SK-N-SH (cell line): Measurements from ENCODE around the gene NUDT16. TPM values are rescaled to one million over a fixed set of nuclear protein-coding genes. Genes with fewer than 3 reads are reported as not detected.

Experiments
- CTCF ChIA-PET: fragments of 300-600, 350-600 bp; formaldehyde crosslinking; extraction: SDS; loops from one replicate; lab custom pipeline; 2021; lab: Yijun Ruan, JAX
- POLR2A ChIA-PET: fragments of 350-600 bp; sonication (Branson Sonifier 250); formaldehyde crosslinking; extraction: SDS; loops from one replicate; lab custom pipeline; 2020; ENCODE audit warnings: antibody characterized with exemption, inconsistent platforms; lab: Yijun Ruan, JAX
- DNase-seq: peaks from one replicate; pipeline ENCODE4 v3.0.0; 2012
- H2AFZ ChIP-seq: fragments of 200-600 bp; sonication (generic); 2 replicates; pipeline ENCODE4 v1.8.1; 2016; ENCODE audit warnings: antibody characterized with exemption, mild to moderate bottlenecking, low read depth
- H3F3A ChIP-seq: fragments of 200-600 bp; sonication (generic); replicated peaks from 2 replicates; pipeline ENCODE3; 2016; ENCODE audit warnings: antibody characterized with exemption, mild to moderate bottlenecking; ENCODE audit not compliant: insufficient read depth
- H3K27ac ChIP-seq, 2 experiments: fragments of 200-500 bp in 1 of 2; fragments of 200-600 bp in 1 of 2; sonication (Bioruptor generic) in 1 of 2; sonication (generic), shearing (Covaris generic) in 1 of 2; 2 replicates each; pipeline versions ENCODE4 v1.5.1 to v1.6.1; 2014 to 2016; ENCODE audit warnings: low read depth in 2 of 2, inconsistent platforms in 1 of 2, low read length in 1 of 2, mild to moderate bottlenecking in 1 of 2, mixed read lengths in 1 of 2
- H3K27me3 ChIP-seq: fragments of 200-600 bp; sonication (generic), shearing (Covaris generic); 2 replicates; pipeline ENCODE4 v1.6.1; 2016; ENCODE audit warnings: mixed run types; ENCODE audit not compliant: insufficient read depth
- H3K36me3 ChIP-seq, 2 experiments: fragments of 200-500 bp in 1 of 2; fragments of 200-600 bp in 1 of 2; sonication (Bioruptor generic) in 1 of 2; sonication (generic) in 1 of 2; replicated peaks in 1 of 2; 2 replicates each; pipeline versions ENCODE3 to v1.5.1; 2014 to 2016; ENCODE audit warnings: low read length in 1 of 2, mild to moderate bottlenecking in 1 of 2; ENCODE audit not compliant: insufficient read depth in 2 of 2, control insufficient read depth in 1 of 2
- H3K4me1 ChIP-seq, 2 experiments: fragments of 200-500 bp in 1 of 2; fragments of 200-600 bp in 1 of 2; sonication (Bioruptor generic) in 1 of 2; sonication (generic), shearing (Covaris generic) in 1 of 2; 2 replicates each; pipeline versions ENCODE4 v1.5.1 to v1.6.1; 2014 to 2016; ENCODE audit warnings: low read depth in 1 of 2, low read length in 1 of 2, mixed run types in 1 of 2; ENCODE audit not compliant: insufficient read depth in 2 of 2, control insufficient read depth in 1 of 2
- H3K4me2 ChIP-seq: fragments of 200-600 bp; sonication (generic), shearing (Covaris generic); 2 replicates; pipeline ENCODE4 v1.6.1; 2017; ENCODE audit warnings: mixed run types
- H3K4me3 ChIP-seq, 2 experiments: fragments of 200-500 bp in 1 of 2; fragments of 200-600 bp in 1 of 2; sonication (Bioruptor generic) in 1 of 2; sonication (generic), shearing (Covaris generic) in 1 of 2; 2 replicates each; pipeline versions ENCODE4 v1.5.1 to v1.8.1; 2014 to 2016; ENCODE audit warnings: low read depth in 2 of 2, inconsistent platforms in 1 of 2, low read length in 1 of 2, mild to moderate bottlenecking in 1 of 2, mixed read lengths in 1 of 2, moderate library complexity in 1 of 2
- H3K79me2 ChIP-seq: fragments of 200-600 bp; sonication (generic); 2 replicates; pipeline ENCODE4 v1.8.1; 2017; ENCODE audit warnings: mild to moderate bottlenecking; ENCODE audit not compliant: insufficient read depth
- H3K9ac ChIP-seq: fragments of 200-600 bp; sonication (generic); 2 replicates; pipeline ENCODE4 v1.6.1; 2017; ENCODE audit warnings: mixed run types
- H3K9me2 ChIP-seq: fragments of 200-600 bp; sonication (generic); 2 replicates; pipeline ENCODE4 v1.6.1; 2017; ENCODE audit warnings: mixed run types
- H3K9me3 ChIP-seq: fragments of 200-600 bp; sonication (generic); 2 replicates; pipeline ENCODE4 v1.6.1; 2017; ENCODE audit warnings: mixed run types, mild to moderate bottlenecking, moderate library complexity
- H4K20me1 ChIP-seq: fragments of 200-600 bp; sonication (generic); 2 replicates; pipeline ENCODE4 v1.6.1; 2017; ENCODE audit warnings: mild to moderate bottlenecking, mixed run types; ENCODE audit not compliant: insufficient read depth
- CHD2 ChIP-seq: fragments of 150-350 bp; IDR thresholded peaks from 2 replicates; pipeline ENCODE4 v1.6.1; 2018; ENCODE audit warnings: low read length; ENCODE audit not compliant: partially characterized antibody
- ELF1 ChIP-seq: IDR thresholded peaks from 2 replicates; pipeline ENCODE4 v1.4.0; 2012
- EP300 ChIP-seq, 2 experiments: IDR thresholded peaks; 2 replicates each; pipeline versions ENCODE4 v1.4.0 to v1.6.1; 2012; ENCODE audit warnings: borderline replicate concordance in 1 of 2, low read depth in 1 of 2, low read length in 1 of 2
- FOSL2 ChIP-seq: IDR thresholded peaks from 2 replicates; pipeline ENCODE4 v1.4.0; 2012; ENCODE audit warnings: low read depth, mild to moderate bottlenecking, moderate library complexity, borderline replicate concordance
- FOXJ3 ChIP-seq: sonication (generic); formaldehyde crosslinking; IDR thresholded peaks from 2 replicates; pipeline ENCODE4 v1.5.1; 2020; ENCODE audit warnings: mild to moderate bottlenecking, missing genetic modification reagents
- GABPA ChIP-seq: IDR thresholded peaks from 2 replicates; pipeline ENCODE4 v1.4.0; 2012; ENCODE audit warnings: low read depth, mild to moderate bottlenecking
- GATA2 ChIP-seq: sonication (generic); formaldehyde crosslinking; IDR thresholded peaks from 2 replicates; pipeline ENCODE4 v1.5.0; 2020; ENCODE audit warnings: mild to moderate bottlenecking, missing genetic modification reagents
- IRF3 ChIP-seq: fragments of 150-350 bp; IDR thresholded peaks from 2 replicates; pipeline ENCODE4 v1.6.1; 2016; ENCODE audit warnings: mild to moderate bottlenecking, low read depth, low read length
- JUND ChIP-seq: IDR thresholded peaks from 2 replicates; pipeline ENCODE4 v1.4.0; 2012
- MAX ChIP-seq: IDR thresholded peaks from 2 replicates; pipeline ENCODE4 v1.4.0; 2012; ENCODE audit warnings: low read depth
- MXI1 ChIP-seq: IDR thresholded peaks from 2 replicates; pipeline ENCODE4 v1.6.1; 2012; ENCODE audit warnings: mild to moderate bottlenecking, low read depth, low read length, improper control_type of control experiment
- NRF1 ChIP-seq: IDR thresholded peaks from 2 replicates; pipeline ENCODE4 v1.6.1; 2012; ENCODE audit warnings: low read depth, mild to moderate bottlenecking, low read length
- POLR2AphosphoS5 ChIP-seq: IDR thresholded peaks from 2 replicates; pipeline ENCODE4 v1.6.1; 2012; ENCODE audit warnings: low read depth, low read length
- RCOR1 ChIP-seq: fragments of 150-350 bp; IDR thresholded peaks from 2 replicates; pipeline ENCODE4 v1.6.1; 2017; ENCODE audit warnings: antibody characterized with exemption, low read length
- REST ChIP-seq: IDR thresholded peaks from 2 replicates; pipeline ENCODE4 v1.6.1; 2012; ENCODE audit warnings: mild to moderate bottlenecking, low read depth, low read length, moderate library complexity
- RFX5 ChIP-seq: IDR thresholded peaks from 2 replicates; pipeline ENCODE4 v1.6.1; 2012; ENCODE audit warnings: mild to moderate bottlenecking, improper control_type of control experiment, low read length
- WGBS: methylation state at CpG from one replicate; pipeline ENCODE4 v1.1.6; 2017; ENCODE audit warnings: low lambda C conversion rate; 5-methylcytosine and 5-hydroxymethylcytosine counted together
- polyA plus RNA-seq, 3 experiments: library from polyadenylated mRNA; depleted of rRNA; stranded (reverse); fragments of >200 nt; gene quantifications; 2 replicates each; pipeline ENCODE4 v1.2.3, GENCODE V29; 2012
- TF ChIP-seq, protein P1 (sequence below): IDR thresholded peaks from 2 replicates; pipeline ENCODE4 v1.4.0; 2012; ENCODE audit warnings: low read depth, borderline replicate concordance
- TF ChIP-seq, protein P2 (sequence below): fragments of 150-350 bp; IDR thresholded peaks from 2 replicates; pipeline ENCODE4 v1.6.1; 2017; ENCODE audit warnings: antibody characterized with exemption, low read length, low read depth, borderline replicate concordance

NUDT16 gene
- polyA plus RNA-seq, 1 of the 3 experiments (the other 2 are of a cell fraction), result 8.2 TPM

DNA sequence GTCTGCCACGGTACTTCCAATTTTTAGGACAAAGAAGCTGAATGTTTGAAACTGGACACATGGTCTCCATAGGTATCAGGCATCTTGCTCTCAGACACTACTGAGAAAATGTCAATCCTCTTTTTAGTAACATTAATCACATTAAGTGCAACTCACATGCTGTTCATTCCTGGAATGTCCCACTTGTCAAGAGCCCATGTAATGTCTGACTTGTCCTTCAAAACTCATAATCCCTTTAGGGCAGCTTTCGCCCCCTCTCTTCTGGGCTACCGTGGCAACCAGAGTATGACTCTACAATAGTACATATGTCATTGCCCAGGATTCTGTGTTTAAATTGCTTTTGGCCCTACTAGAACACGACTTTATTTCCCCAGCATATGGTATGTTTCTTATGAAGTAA lies 12.3 kb downstream of the NUDT16 start:
- TF ChIP-seq IRF3 (no peak), EP300 (IDR thresholded peaks at IDR 0.05; ENCODE audit: borderline replicate concordance in 1 of 2, low read depth in 1 of 2, low read length in 1 of 2) (no peak), CHD2 (no peak), GABPA (no peak), NRF1 (no peak), ELF1 (no peak), JUND (no peak), RFX5 (no peak), FOXJ3 (CRISPR knock-in tag) (no peak), POLR2AphosphoS5 (no peak), REST (no peak), MXI1 (no peak), MAX (no peak), RCOR1 (no peak), GATA2 (no peak), FOSL2 (no peak)
- TF ChIP-seq, protein P1, sequence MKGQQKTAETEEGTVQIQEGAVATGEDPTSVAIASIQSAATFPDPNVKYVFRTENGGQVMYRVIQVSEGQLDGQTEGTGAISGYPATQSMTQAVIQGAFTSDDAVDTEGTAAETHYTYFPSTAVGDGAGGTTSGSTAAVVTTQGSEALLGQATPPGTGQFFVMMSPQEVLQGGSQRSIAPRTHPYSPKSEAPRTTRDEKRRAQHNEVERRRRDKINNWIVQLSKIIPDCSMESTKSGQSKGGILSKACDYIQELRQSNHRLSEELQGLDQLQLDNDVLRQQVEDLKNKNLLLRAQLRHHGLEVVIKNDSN, result no peak
- TF ChIP-seq, protein P2, sequence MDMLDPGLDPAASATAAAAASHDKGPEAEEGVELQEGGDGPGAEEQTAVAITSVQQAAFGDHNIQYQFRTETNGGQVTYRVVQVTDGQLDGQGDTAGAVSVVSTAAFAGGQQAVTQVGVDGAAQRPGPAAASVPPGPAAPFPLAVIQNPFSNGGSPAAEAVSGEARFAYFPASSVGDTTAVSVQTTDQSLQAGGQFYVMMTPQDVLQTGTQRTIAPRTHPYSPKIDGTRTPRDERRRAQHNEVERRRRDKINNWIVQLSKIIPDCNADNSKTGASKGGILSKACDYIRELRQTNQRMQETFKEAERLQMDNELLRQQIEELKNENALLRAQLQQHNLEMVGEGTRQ, result no peak
- Histone ChIP-seq H2AFZ (no peak overlapping the region), H3K9ac (no peak overlapping the region), H3K36me3 (no peaks in the 10 kb centered on the region), H3K27me3 (no peaks in the 10 kb centered on the region), H3K27ac (no peak overlapping the region), H3K4me3 (no peak overlapping the region), H3K9me3 (no peaks in the 10 kb centered on the region), H3K4me1 (peaks cover 0 to 4% of the 10 kb centered on the region in 2 experiments; a peak in 2 of 4 replicates), H3K4me2 (no peak overlapping the region), H3K79me2 (no peaks in the 10 kb centered on the region), H3F3A (no peaks in the 10 kb centered on the region), H3K9me2 (no peaks in the 10 kb centered on the region), H4K20me1 (no peaks in the 10 kb centered on the region)
- CTCF ChIA-PET, result interaction anchor here (1.4 kb wide), 1 partner anchor 12 kb away, joined by 5 read pairs; the partner anchor contains the start of gene NUDT16
- DNase-seq, result no peak
- WGBS, result 64% methylated on average over 4 of the region's 4 CpGs
- POLR2A ChIA-PET, result no interaction called here
